ENCODE data around the gene MS4A14. TPM values are rescaled to one million over a fixed set of nuclear protein-coding genes. Genes with fewer than 3 reads are reported as not detected.
A peak's percentile ranks its signal among the peaks of the same experiment; 100 is the strongest.
"Not testable (repeated sequence)": the region's sequence is repeated elsewhere in the genome, so short reads cannot be mapped to it uniquely, and the experiment has no call there.

MS4A14 gene
- total RNA-seq, 2 donors from 2014 or later, result 0.40 to 1.7 TPM

GRCh38 chr11:60377401-60378136 lies 18.7 kb upstream of the MS4A14 start:
- DNase-seq (peak; percentile 31 to 56), ATAC-seq (no peak)
- intact Hi-C loops (cut with DNase I, micrococcal nuclease), result no loop called here

DNA sequence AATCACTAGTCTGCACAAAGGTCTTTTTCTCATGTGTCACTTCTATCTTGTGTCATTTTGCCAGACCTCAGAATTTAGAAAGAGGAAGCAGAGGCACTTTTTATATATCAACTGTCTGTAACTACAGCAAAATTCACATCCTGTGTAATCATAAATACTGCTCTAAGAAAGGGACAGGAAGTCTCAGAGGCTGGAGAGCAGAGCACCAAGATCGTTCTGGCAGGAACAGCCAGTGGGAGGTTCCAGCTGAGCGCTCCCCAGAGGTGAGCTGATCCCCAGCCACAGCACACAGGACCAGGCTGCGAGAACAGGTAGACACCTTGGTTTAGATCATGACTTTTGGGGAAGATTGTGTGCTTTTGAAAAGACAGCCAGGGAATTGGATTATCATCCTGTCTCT lies 17.9 kb upstream of the MS4A14 start, which contains the start of gene MS4A7:
Gene MS4A7, plus strand, starts transcription at position 179 of the 400 bp plus-strand sequence. CDS start 4,610 bp downstream, outside the sequence.
- DNase-seq (peak in 1 of 2 donors; percentile 38), ATAC-seq (peak; percentile 27)

DNA sequence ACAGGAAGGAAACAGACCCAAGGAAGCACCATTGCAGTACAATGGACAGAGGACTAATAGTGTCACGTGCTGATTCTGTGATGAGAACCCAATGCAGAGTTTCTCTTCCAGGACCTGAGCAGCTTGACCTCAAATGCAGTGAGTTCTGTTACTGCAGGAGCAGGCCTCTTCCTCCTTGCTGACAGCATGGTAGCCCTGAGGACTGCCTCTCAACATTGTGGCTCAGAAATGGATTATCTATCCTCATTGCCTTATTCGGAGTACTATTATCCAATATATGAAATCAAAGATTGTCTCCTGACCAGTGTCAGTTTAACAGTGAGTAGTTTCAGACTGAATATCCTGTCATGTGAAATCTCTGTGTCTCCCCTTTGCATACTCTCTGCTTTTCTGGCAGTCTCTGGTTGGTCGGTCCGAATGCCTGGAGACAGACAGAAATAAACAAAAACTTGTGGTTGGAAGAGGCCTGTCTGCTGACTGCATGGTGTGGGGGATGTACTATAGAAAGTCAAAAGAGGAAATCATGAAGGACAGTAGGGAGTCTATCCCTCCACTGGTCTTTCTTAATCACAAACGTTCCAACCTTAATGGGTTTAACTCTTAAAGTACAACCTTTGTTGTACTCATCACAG lies 6.9 kb upstream of the MS4A14 start:
- no peak for ATAC-seq
- intact Hi-C loops (cut with DNase I, micrococcal nuclease), result no loop called here
- DNase-seq, result no peak

More for the DNA sequence above, 17.9 kb upstream of the MS4A14 start, which contains the start of gene MS4A7:
- intact Hi-C loops (cut with DNase I, micrococcal nuclease), result no loop called here

GRCh38 chr11:60390419-60390818 lies 5.8 kb upstream of the MS4A14 start:
- no peak for ATAC-seq
- no peak for DNase-seq
- intact Hi-C loops (cut with DNase I, micrococcal nuclease), result no loop called here

- ATAC-seq (no peak), DNase-seq (no peak)
- intact Hi-C loops (cut with DNase I, micrococcal nuclease), result no loop called here
Measured at GRCh38 chr11:60392361-60392760, 3.9 kb upstream of the MS4A14 start.

DNA sequence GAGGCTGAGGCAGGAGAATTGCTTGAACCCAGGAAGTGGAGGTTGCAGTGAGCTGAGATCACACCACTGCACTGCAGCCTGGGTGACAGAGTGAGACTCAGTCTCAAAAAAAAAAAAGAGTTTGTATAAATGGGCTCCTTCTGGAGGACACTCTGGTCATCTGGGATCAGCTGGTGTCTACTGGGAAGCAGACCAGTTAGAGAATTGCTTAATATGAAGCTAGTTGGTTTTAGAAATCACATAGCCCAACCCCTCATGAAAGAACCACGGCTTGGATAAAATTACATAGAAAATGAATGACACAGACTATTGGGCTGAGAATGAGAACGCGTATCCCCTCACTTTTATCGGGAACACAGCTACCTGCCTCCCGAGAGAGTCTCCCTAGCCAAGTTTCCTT lies 3.2 kb upstream of the MS4A14 start:
- no peak for ATAC-seq
- no peak for DNase-seq
- intact Hi-C loops (cut with DNase I, micrococcal nuclease), result no loop called here

- intact Hi-C loops (cut with DNase I, micrococcal nuclease), result no loop called here
- no peak for DNase-seq
- ATAC-seq, result no peak
Measured at GRCh38 chr11:60394666-60395380, 1.4 kb upstream of the MS4A14 start.

DNA sequence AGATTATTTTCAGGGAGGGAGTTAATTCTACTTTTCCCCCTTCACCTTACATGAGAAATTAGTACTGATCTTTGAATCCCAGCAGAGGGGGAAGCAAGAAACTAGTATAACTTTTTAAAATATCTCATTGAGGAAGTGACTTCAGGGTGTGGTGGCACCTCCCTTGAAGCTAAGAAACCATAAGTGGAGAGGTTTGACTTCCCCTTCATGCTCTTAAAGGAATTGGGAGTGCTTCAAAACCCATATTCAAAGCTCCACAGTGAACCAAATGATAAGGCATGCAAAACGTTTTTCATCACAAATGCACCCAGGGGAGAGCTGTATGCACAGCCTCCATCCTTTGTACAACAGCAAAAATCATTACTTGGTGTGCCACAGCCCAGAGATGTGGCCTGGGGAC lies 540 bp downstream of the MS4A14 start:
- intact Hi-C loops (cut with DNase I, micrococcal nuclease), result no loop called here
- ATAC-seq (peak; percentile 35), DNase-seq (no peak)

- DNase-seq (no peak), ATAC-seq (no peak)
- intact Hi-C loops (cut with DNase I, micrococcal nuclease), result no loop called here
Measured at GRCh38 chr11:60420015-60420414, 23.8 kb downstream of the MS4A14 start.

DNA sequence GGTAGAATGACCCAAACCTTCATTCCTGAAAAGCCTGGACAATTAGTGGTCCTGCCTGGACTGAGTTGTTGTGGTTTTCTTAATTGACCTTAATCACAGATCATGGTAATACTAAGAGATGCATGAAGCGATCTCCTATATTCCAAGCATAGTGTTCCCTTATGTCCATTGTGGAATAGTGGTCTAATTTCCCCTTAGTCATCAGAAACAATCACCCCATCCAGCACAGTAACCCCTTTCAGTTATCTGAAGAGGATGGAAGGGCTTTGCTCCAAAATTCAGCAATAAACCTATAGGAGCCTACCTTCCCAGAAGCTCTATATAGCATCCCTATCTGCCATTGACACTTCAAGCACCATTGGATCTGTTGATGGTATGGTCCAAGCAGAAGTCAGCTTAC lies 26.4 kb downstream of the MS4A14 start:
- ATAC-seq (no peak), DNase-seq (no peak)
- intact Hi-C loops (cut with DNase I, micrococcal nuclease), result no loop called here

- no peak for DNase-seq
- intact Hi-C loops (cut with DNase I, micrococcal nuclease), result no loop called here
- no peak for ATAC-seq
Measured at GRCh38 chr11:60428517-60428916, 32.3 kb downstream of the MS4A14 start.

DNA sequence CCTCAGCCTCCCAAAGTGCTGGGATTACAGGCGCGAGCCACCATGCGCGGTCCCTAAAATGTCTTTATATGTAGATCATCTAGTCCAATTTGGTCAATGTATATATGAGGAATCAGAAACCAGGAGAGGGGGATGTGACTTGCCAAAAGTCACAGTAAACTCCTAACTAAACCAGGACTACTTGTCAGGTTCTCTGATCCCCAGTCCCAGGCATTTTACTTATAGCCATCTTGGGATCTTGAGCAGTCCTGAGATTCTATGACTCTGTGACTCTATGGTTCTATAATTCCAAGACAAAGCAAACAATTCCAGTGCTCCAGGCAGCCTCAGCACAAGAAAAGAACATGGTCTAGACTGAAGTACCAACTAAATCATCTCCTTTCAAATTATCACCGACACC lies 33.0 kb downstream of the MS4A14 start, which contains the start of gene MS4A5:
Gene MS4A5, plus strand, starts transcription at position 301 of the 400 bp plus-strand sequence. CDS start 103 bp downstream, outside the sequence.
- intact Hi-C loops (cut with DNase I, micrococcal nuclease), result no loop called here
- ATAC-seq (no peak), DNase-seq (no peak)

DNA sequence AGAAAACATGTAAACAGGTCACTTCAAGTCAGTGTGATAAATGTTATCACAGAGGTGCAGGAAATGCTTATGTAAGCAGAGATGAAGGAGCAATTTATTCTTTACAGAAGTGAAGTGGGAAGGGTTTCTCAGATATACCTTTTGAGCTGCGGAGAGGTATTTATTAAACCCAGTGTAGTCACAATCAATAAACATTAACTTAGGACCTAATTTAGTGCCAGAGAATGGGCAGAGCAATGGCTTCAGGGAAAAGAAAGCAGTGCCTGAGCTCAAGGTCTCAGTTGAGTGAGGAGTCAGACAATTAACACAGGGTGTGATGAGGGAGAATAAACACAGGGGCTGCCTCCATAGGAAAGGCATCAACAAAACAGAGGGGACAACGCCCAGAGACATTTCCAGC lies 35.0 kb downstream of the MS4A14 start:
- intact Hi-C loops (cut with DNase I, micrococcal nuclease), result no loop called here
- ATAC-seq (no peak), DNase-seq (no peak)

DNA sequence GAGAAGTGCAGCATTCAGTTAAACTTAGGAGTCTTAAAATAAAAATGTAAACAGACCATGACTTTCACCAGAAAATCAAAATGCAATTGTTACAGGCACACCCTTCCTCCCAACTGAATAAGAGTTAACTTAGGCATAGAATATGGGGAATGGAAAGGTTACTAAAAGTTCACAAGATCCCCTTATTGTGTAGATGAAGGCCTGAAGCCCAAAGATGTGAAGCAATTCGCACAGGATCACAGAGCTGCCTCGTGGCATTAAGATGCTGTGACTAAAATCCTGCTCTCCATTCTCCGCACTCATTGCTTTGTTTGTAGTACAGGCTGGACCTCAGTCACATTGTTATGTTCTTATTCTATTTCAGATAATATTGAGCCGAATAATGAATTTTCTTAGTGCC lies 37.1 kb downstream of the MS4A14 start:
- ATAC-seq, result no peak
- DNase-seq, result no peak
- intact Hi-C loops (cut with DNase I, micrococcal nuclease), result no loop called here

- no peak for ATAC-seq
- no peak for DNase-seq
- intact Hi-C loops (cut with DNase I, micrococcal nuclease), result no loop called here
Measured at GRCh38 chr11:60447070-60447469, 50.8 kb downstream of the MS4A14 start.

GRCh38 chr11:60447846-60448245 lies 51.6 kb downstream of the MS4A14 start:
- DNase-seq (no peak), ATAC-seq (no peak)
- intact Hi-C loops (cut with DNase I, micrococcal nuclease), result no loop called here

DNA sequence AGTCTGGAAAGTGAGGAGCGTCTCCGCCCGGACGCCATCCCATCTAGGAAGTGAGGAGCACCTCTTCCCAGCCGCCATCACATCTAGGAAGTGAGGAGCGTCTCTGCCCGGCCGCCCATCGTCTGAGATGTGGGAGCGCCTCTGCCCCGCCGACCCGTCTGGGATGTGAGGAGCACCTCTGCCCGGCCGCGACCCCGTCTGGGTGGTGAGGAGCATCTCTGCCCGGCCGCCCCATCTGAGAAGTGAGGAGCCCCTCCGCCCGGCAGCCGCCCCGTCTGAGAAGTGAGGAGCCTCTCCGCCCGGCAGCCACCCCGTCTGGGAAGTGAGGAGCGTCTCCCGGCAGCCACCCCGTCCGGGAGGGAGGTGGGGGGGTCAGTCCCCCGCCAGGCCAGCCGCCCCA lies 54.9 kb downstream of the MS4A14 start:
- ATAC-seq; intact Hi-C loops (cut with DNase I, micrococcal nuclease); DNase-seq: not testable (repeated sequence)

GRCh38 chr11:60454212-60454611 lies 58.0 kb downstream of the MS4A14 start:
- intact Hi-C loops (cut with DNase I, micrococcal nuclease), result no loop called here
- no peak for ATAC-seq

GRCh38 chr11:60455531-60456042 lies 59.3 kb downstream of the MS4A14 start, which contains the start of gene MS4A1:
TSS of gene MS4A1 (plus strand) at chr11:60455847. CDS start at chr11:60462375, 6,528 bp downstream.
- DNase-seq, result no peak
- intact Hi-C loops (cut with DNase I, micrococcal nuclease), result no loop called here
- ATAC-seq, result no peak

More at GRCh38 chr11:60454212-60454611, 58.0 kb downstream of the MS4A14 start:
- no peak for DNase-seq
